NB4 (cell line): ENCODE results near the gene RBM5.

ENCODE experiments used
- DNase-seq: peaks from one replicate; pipeline ENCODE4 v3.0.0; 2010; ENCODE audit warnings: low read depth
- H3K4me3 ChIP-seq: one replicate; pipeline ENCODE4 v1.5.1; 2011; ENCODE audit warnings: mild to moderate bottlenecking, low read depth, low read length, moderate library complexity
- CTCF ChIP-seq: IDR thresholded peaks from one replicate; pipeline ENCODE4 v1.5.1; 2012; ENCODE audit warnings: low read depth, low read length
- MAX ChIP-seq: IDR thresholded peaks from 2 replicates; pipeline ENCODE4 v1.6.1; 2011; ENCODE audit warnings: low read depth, low read length
- MYC ChIP-seq: IDR thresholded peaks from 2 replicates; pipeline ENCODE4 v1.6.1; 2011; ENCODE audit warnings: low read depth, low read length
- POLR2A ChIP-seq: IDR thresholded peaks from 2 replicates; pipeline ENCODE4 v1.6.1; 2011; ENCODE audit warnings: mild to moderate bottlenecking; ENCODE audit not compliant: insufficient read length; ENCODE audit errors: extremely low read depth

RBM5 gene

GRCh38 chr3:50163572-50164455, 75.1 kb downstream of the RBM5 start:
- no peak overlapping the region for H3K4me3 ChIP-seq
- TF ChIP-seq POLR2A (no peak), MYC (no peak), CTCF (no peak), MAX (no peak)
- DNase-seq = no peak

- no peak overlapping the region for H3K4me3 ChIP-seq
- TF ChIP-seq CTCF (no peak), MAX (no peak), POLR2A (no peak), MYC (no peak)
- DNase-seq = no peak
These were observed 75.8 kb downstream of the RBM5 start for GRCh38 chr3:50164481-50164880.

GRCh38 chr3:50164984-50165909, 76.5 kb downstream of the RBM5 start:
- TF ChIP-seq MAX (no peak), POLR2A (no peak), MYC (no peak), CTCF (no peak)
- no peak for DNase-seq
- H3K4me3 ChIP-seq = no peak overlapping the region

- TF ChIP-seq MAX (no peak), CTCF (no peak), MYC (no peak), POLR2A (no peak)
- H3K4me3 ChIP-seq = no peak overlapping the region
- DNase-seq = no peak
These were observed 77.3 kb downstream of the RBM5 start for GRCh38 chr3:50165910-50166538.

- no peak for DNase-seq
- H3K4me3 ChIP-seq = no peak overlapping the region
- TF ChIP-seq CTCF (no peak), POLR2A (no peak), MYC (no peak), MAX (no peak)
These were observed 77.9 kb downstream of the RBM5 start for GRCh38 chr3:50166620-50167019.
